GM21786 (cell line): ENCODE measurements around the gene F12.

Source experiments
- ATAC-seq: cut with Tn5 transposase; IDR thresholded peaks from one replicate; pipeline ENCODE4 v1.9.1; 2021; ENCODE audit not compliant: unreplicated experiment

F12 gene

GRCh38 chr5:177409043-177409801, at the start of gene F12:
F12 (minus strand) TSS chr5:177409564; CDS start chr5:177409527, 37 bp downstream.
- ATAC-seq, result no peak

- ATAC-seq, result no peak
Observed at GRCh38 chr5:177458912-177459350, 49.6 kb upstream of the F12 start.

- ATAC-seq, result no peak
Observed at GRCh38 chr5:177457852-177458681, 48.7 kb upstream of the F12 start.

- peak; percentile 41 for ATAC-seq
Observed at GRCh38 chr5:177456976-177457851, 47.9 kb upstream of the F12 start.

- no peak for ATAC-seq
Observed at GRCh38 chr5:177456591-177456964, 47.2 kb upstream of the F12 start.

GRCh38 chr5:177455661-177456590, 46.6 kb upstream of the F12 start:
- peak; percentile 10 for ATAC-seq

- peak; percentile 52 for ATAC-seq
Observed at GRCh38 chr5:177455036-177455660, 45.8 kb upstream of the F12 start.

- peak; percentile 42 for ATAC-seq
Observed at GRCh38 chr5:177454397-177455035, 45.2 kb upstream of the F12 start.

- no peak for ATAC-seq
Observed at GRCh38 chr5:177453852-177454396, 44.6 kb upstream of the F12 start.

- no peak for ATAC-seq
Observed at GRCh38 chr5:177452688-177453638, 43.6 kb upstream of the F12 start.

GRCh38 chr5:177450667-177451424, 41.5 kb upstream of the F12 start:
- no peak for ATAC-seq

- no peak for ATAC-seq
Observed at GRCh38 chr5:177449140-177450061, 40.0 kb upstream of the F12 start.

GRCh38 chr5:177448244-177448950, 39.0 kb upstream of the F12 start:
- ATAC-seq, result no peak

- ATAC-seq, result no peak
Observed at GRCh38 chr5:177447611-177448243, 38.4 kb upstream of the F12 start.

GRCh38 chr5:177447066-177447610, 37.8 kb upstream of the F12 start:
- peak; percentile 33 for ATAC-seq
